ENCODE data around the gene CNTNAP2. TPM values are rescaled to one million over a fixed set of nuclear protein-coding genes. Genes with fewer than 3 reads are reported as not detected.

CNTNAP2 gene
- total RNA-seq, 1 experiment from 2014 or later = 64.5 TPM

GRCh38 chr7:148412691-148413090 lies 2296.1 kb downstream of the CNTNAP2 start:
- H4K91ac ChIP-seq (ENCODE audit: insufficient read length, low read depth, low read length) = no peak overlapping the region
- Mint-ChIP-seq H3K4me1 (peaks cover 15 to 20% of the 10 kb centered on the region in 2 experiments), H3K9me3 (no peaks in the 10 kb centered on the region), H3K27ac (no peak overlapping the region), H3K4me3 (no peak overlapping the region), H3K36me3 (ENCODE audit: insufficient read depth in 1 of 3, low read depth in 3 of 3) (peaks cover 7 to 47% (median 33%) of the 10 kb centered on the region in 3 experiments; a peak in 6 of 7 replicates), H3K27me3 (ENCODE audit: low read depth) (no peaks in the 10 kb centered on the region)
- no peak overlapping the region for H3K9ac ChIP-seq (ENCODE audit: extremely low read depth, insufficient read length, low read length)
- no peaks in the 10 kb centered on the region for H3K23me2 ChIP-seq (ENCODE audit: insufficient read length, low read depth, low read length, poor library complexity, severe bottlenecking)
- no peak overlapping the region for H2AFZ ChIP-seq (ENCODE audit: low read length)
- no peak for DNase-seq
- no peaks in the 10 kb centered on the region for H3K9me3 ChIP-seq (ENCODE audit: control insufficient read depth, low read depth, low read length)
- H3K79me1 ChIP-seq (ENCODE audit: insufficient read depth, low read depth, low read length, poor library complexity, severe bottlenecking) = no peaks in the 10 kb centered on the region
- H4K20me1 ChIP-seq (ENCODE audit: control insufficient read depth, insufficient read depth, insufficient read length) = no peaks in the 10 kb centered on the region
- H3K23ac ChIP-seq (ENCODE audit: insufficient read length, low read depth, low read length) = no peak overlapping the region
- no CpG with 5 or more reads among the region's 2 CpGs for WGBS (ENCODE audit: extremely low coverage, insufficient read length, low lambda C conversion rate)
- H3K27me3 ChIP-seq (ENCODE audit: insufficient read depth, low read length) = no peaks in the 10 kb centered on the region
- H2BK12ac ChIP-seq (ENCODE audit: insufficient read length, low read depth, low read length) = no peak overlapping the region
- H2BK5ac ChIP-seq (ENCODE audit: insufficient read length, low read length) = no peak overlapping the region
- H2BK15ac ChIP-seq (ENCODE audit: low read depth, low read length) = no peak overlapping the region
- no peak overlapping the region for H4K5ac ChIP-seq (ENCODE audit: insufficient read length, low read depth, low read length)
- no peaks in the 10 kb centered on the region for H3K79me2 ChIP-seq (ENCODE audit: insufficient read depth, low read length)
- TF ChIP-seq CTCF (conservative IDR thresholded peaks at IDR 0.05) = no peak
- H3K4me1 ChIP-seq (ENCODE audit: insufficient read depth, low read length) = peaks cover 2% of the 10 kb centered on the region; the same call in 1 of the 2 replicates
- no peak overlapping the region for H3K4me2 ChIP-seq (ENCODE audit: insufficient read depth, insufficient read length, low read length)
- no peak overlapping the region for H3K14ac ChIP-seq (ENCODE audit: insufficient read depth, low read length)
- H3K56ac ChIP-seq (ENCODE audit: insufficient read length, low read depth, low read length) = no peak overlapping the region
- H2BK120ac ChIP-seq (ENCODE audit: low read depth, low read length, poor library complexity, severe bottlenecking) = no peak overlapping the region
- H3K4ac ChIP-seq (ENCODE audit: low read depth, low read length) = no peak overlapping the region
- no peak overlapping the region for H3K27ac ChIP-seq (ENCODE audit: insufficient read length, low read depth, low read length)
- no peak overlapping the region for H2BK20ac ChIP-seq (ENCODE audit: low read depth, low read length, poor library complexity, severe bottlenecking)
- H3T11ph ChIP-seq (ENCODE audit: low read length) = no peak overlapping the region
- no peak overlapping the region for H3K18ac ChIP-seq (ENCODE audit: insufficient read length, low read depth, low read length)
- H2AK5ac ChIP-seq (ENCODE audit: insufficient read length, low read length) = no peak overlapping the region
- no peak overlapping the region for H4K8ac ChIP-seq (replicated peaks; ENCODE audit: insufficient read length, low read depth, low read length)
